A549 treated with ZK216348 at 1 μM for 4 hours (cell line): ENCODE measurements around the gene ARCN1. TPM values are rescaled to one million over a fixed set of nuclear protein-coding genes. Genes with fewer than 3 reads are reported as not detected.

Source experiments
- total RNA-seq: library from RNA; stranded (reverse); fragments of 200-300 nt; extraction: Qiagen RNA extraction; gene quantifications from 5 replicates; pipeline ENCODE4 v1.2.3, GENCODE V29; 2022; ENCODE audit warnings: low read depth

Gene ARCN1
- total RNA-seq, result 84.7 to 102 TPM (median 95.0 TPM) in 5 replicates

GRCh38 chr11:118572061-118572980 is at the start of gene ARCN1:
Gene ARCN1 (plus strand): TSS chr11:118572409. CDS start chr11:118572548, 139 bp downstream.

GRCh38 chr11:118527109-118527508 is 45.1 kb upstream of the ARCN1 start, which contains the start of gene TTC36:
Gene TTC36 (plus strand): TSS chr11:118527474. CDS start chr11:118527495, 21 bp downstream.

GRCh38 chr11:118530683-118531596 is 41.3 kb upstream of the ARCN1 start, which contains the start of gene TMEM25:
Gene TMEM25 (plus strand): TSS chr11:118531192. CDS start chr11:118531802, 610 bp downstream.

GRCh38 chr11:118607401-118608359 is 35.5 kb downstream of the ARCN1 start, which contains the start of gene PHLDB1:
Gene PHLDB1 (plus strand): TSS chr11:118607615. CDS start chr11:118613837, 6,222 bp downstream.

Other genes starting within 250 kb of the ARCN1 start
- gene CD3D, start 229.7 kb upstream of the ARCN1 start, total RNA-seq, result not detected in 5 replicates
- not detected in 5 replicates for gene CD3G, start 228.1 kb upstream of the ARCN1 start, total RNA-seq
- 7.0 to 11.1 TPM (median 9.9 TPM) in 5 replicates for gene UBE4A, start 212.8 kb upstream of the ARCN1 start, total RNA-seq
- gene ATP5MG, start 170.8 kb upstream of the ARCN1 start, total RNA-seq, result 180 to 218 TPM (median 190 TPM) in 5 replicates
- 11.4 to 14.8 TPM (median 13.0 TPM) in 5 replicates for gene KMT2A, start 135.9 kb upstream of the ARCN1 start, total RNA-seq
- gene TTC36, start 44.9 kb upstream of the ARCN1 start, total RNA-seq, result not detected in 5 replicates
- gene TMEM25, start 41.2 kb upstream of the ARCN1 start, total RNA-seq, result 0.36 to 1.0 TPM (median 0.55 TPM) in 4 of 5 replicates, not detected in the other
- gene IFT46, start 6.5 kb upstream of the ARCN1 start, total RNA-seq, result 15.4 to 21.0 TPM (median 16.7 TPM) in 5 replicates
- 7.0 to 10.2 TPM (median 8.8 TPM) in 5 replicates for gene PHLDB1, start 35.2 kb downstream of the ARCN1 start, total RNA-seq
- not detected in 5 replicates for gene TREH, start 107.2 kb downstream of the ARCN1 start, total RNA-seq
- 17.8 to 40.6 TPM (median 25.9 TPM) in 5 replicates for gene DDX6, start 218.8 kb downstream of the ARCN1 start, total RNA-seq